HepG2 (cell line): ENCODE data around the gene PIP5K1A. TPM values are rescaled to one million over a fixed set of nuclear protein-coding genes. Genes with fewer than 3 reads are reported as not detected.
A peak's percentile ranks its signal among the peaks of the same experiment; 100 is the strongest.

Source experiments
- AHDC1 ChIP-seq: sonication (generic); formaldehyde crosslinking; IDR thresholded peaks from 2 replicates; pipeline ENCODE4 v1.5.1; 2020; ENCODE audit warnings: mild to moderate bottlenecking, missing genetic modification reagents, borderline replicate concordance
- EEA1 ChIP-seq: sonication (generic); formaldehyde crosslinking; IDR thresholded peaks from 2 replicates; pipeline ENCODE4 v1.5.1; 2020; ENCODE audit warnings: mild to moderate bottlenecking, missing genetic modification reagents, borderline replicate concordance
- FOXO4 ChIP-seq: sonication (generic); formaldehyde crosslinking; conservative IDR thresholded peaks from 2 replicates; pipeline ENCODE4 v1.8.1; 2023; ENCODE audit warnings: missing genetic modification reagents
- HDAC2 ChIP-seq: sonication (generic); formaldehyde crosslinking; IDR thresholded peaks from 2 replicates; pipeline ENCODE4 v1.4.0; 2020; ENCODE audit warnings: missing genetic modification reagents
- POGZ ChIP-seq: sonication (generic); formaldehyde crosslinking; IDR thresholded peaks from 2 replicates; pipeline ENCODE4 v1.4.0; 2020; ENCODE audit warnings: mild to moderate bottlenecking, missing genetic modification reagents
- RORA ChIP-seq: sonication (generic); formaldehyde crosslinking; IDR thresholded peaks from 2 replicates; pipeline ENCODE4 v1.5.0; 2020; ENCODE audit warnings: mild to moderate bottlenecking, missing genetic modification reagents, moderate library complexity
- SMAD1 ChIP-seq: sonication (generic); formaldehyde crosslinking; IDR thresholded peaks from 2 replicates; pipeline ENCODE4 v1.4.0; 2020; ENCODE audit warnings: missing genetic modification reagents, low read depth, mild to moderate bottlenecking, borderline replicate concordance
- YEATS4 ChIP-seq: sonication (generic); formaldehyde crosslinking; IDR thresholded peaks from 2 replicates; pipeline ENCODE4 v1.4.0; 2020; ENCODE audit warnings: missing genetic modification reagents, borderline replicate concordance
- ZBTB25 ChIP-seq: IDR thresholded peaks from 2 replicates; pipeline ENCODE4 v1.6.1; 2018; ENCODE audit warnings: missing genetic modification reagents
- ZBTB4 ChIP-seq: sonication (generic); formaldehyde crosslinking; IDR thresholded peaks from 2 replicates; pipeline ENCODE4 v1.4.0; 2020; ENCODE audit warnings: missing genetic modification reagents, mild to moderate bottlenecking, borderline replicate concordance
- ZNF20 ChIP-seq: sonication (generic); formaldehyde crosslinking; IDR thresholded peaks from 2 replicates; pipeline ENCODE4 v1.4.0; 2020; ENCODE audit warnings: mild to moderate bottlenecking, moderate library complexity, missing genetic modification reagents
- ZNF34 ChIP-seq: sonication (generic); formaldehyde crosslinking; IDR thresholded peaks from 2 replicates; pipeline ENCODE4 v1.4.0; 2020; ENCODE audit warnings: mild to moderate bottlenecking, missing genetic modification reagents, borderline replicate concordance
- ZNF552 ChIP-seq: sonication (generic); formaldehyde crosslinking; IDR thresholded peaks from 2 replicates; pipeline ENCODE4 v1.9.0; 2022; ENCODE audit warnings: missing genetic modification reagents, mild to moderate bottlenecking, borderline replicate concordance
- ZNF563 ChIP-seq: sonication (generic); formaldehyde crosslinking; IDR thresholded peaks from 2 replicates; pipeline ENCODE4 v1.8.0; 2022; ENCODE audit warnings: mild to moderate bottlenecking, moderate library complexity, missing genetic modification reagents
- ZNF720 ChIP-seq: sonication (generic); formaldehyde crosslinking; IDR thresholded peaks from 2 replicates; pipeline ENCODE4 v1.4.0; 2020; ENCODE audit warnings: missing genetic modification reagents
- ZNF768 ChIP-seq: sonication (generic); formaldehyde crosslinking; IDR thresholded peaks from 2 replicates; pipeline ENCODE4 v1.4.0; 2020; ENCODE audit warnings: missing genetic modification reagents
- ZSCAN29 ChIP-seq: sonication (generic); formaldehyde crosslinking; conservative IDR thresholded peaks from 2 replicates; pipeline ENCODE4 v1.4.0; 2020; ENCODE audit warnings: mild to moderate bottlenecking, missing genetic modification reagents
- polyA plus RNA-seq, 8 experiments: library from polyadenylated mRNA; depleted of rRNA in 3 of 8; stranded (reverse) in 7 of 8; unstranded in 1 of 8; fragments of >200 nt; fragmentation: Illumina TruSeq in 4 of 8; extraction: Trizol in 4 of 8; gene quantifications; 2 replicates each; pipeline versions ENCODE4 v1.2.1 to v1.2.3, GENCODE V29; 2011 to 2016; ENCODE audit warnings: low read depth in 4 of 8, missing spikeins in 1 of 8, mixed read lengths in 1 of 8; ENCODE audit not compliant: insufficient read depth in 1 of 8
- total RNA-seq, 5 experiments: library from RNA; depleted of rRNA; stranded (reverse); fragments of >200 nt; fragmentation: Illumina TruSeq; extraction: Trizol; gene quantifications; 2 replicates each; pipeline ENCODE4 v1.2.3, GENCODE V29; 2016; ENCODE audit warnings: low read depth in 1 of 5

Gene PIP5K1A
- total and polyA plus RNA-seq, 2 of the 13 experiments (the other 11 are each of a cell fraction or from before 2014, with no cell fraction given), result 45.3 to 65.1 TPM

- TF ChIP-seq ZBTB25 (peak; percentile 95), ZBTB4 (no peak), FOXO4 (no peak), EEA1 (CRISPR knock-in tag) (peak; percentile 74; the same call in 1 of the 2 replicates), ZNF20 (CRISPR knock-in tag) (no peak), ZNF768 (CRISPR knock-in tag) (no peak), ZNF563 (CRISPR knock-in tag) (peak; percentile 52; the same call in 1 of the 2 replicates), YEATS4 (peak; percentile 73), POGZ (CRISPR knock-in tag) (peak; percentile 87), RORA (CRISPR knock-in tag) (no peak), ZNF720 (CRISPR knock-in tag) (no peak), ZNF552 (CRISPR knock-in tag) (no peak; the same call in 1 of the 2 replicates), SMAD1 (CRISPR knock-in tag) (no peak), ZNF34 (CRISPR knock-in tag) (no peak), HDAC2 (CRISPR knock-in tag) (peak; percentile 84), AHDC1 (CRISPR knock-in tag) (no peak; the same call in 1 of the 2 replicates), ZSCAN29 (CRISPR knock-in tag) (peak; percentile 70; the same call in 1 of the 2 replicates)
Observed at GRCh38 chr1:151165738-151166504, 32.4 kb upstream of the PIP5K1A start, which contains the start of the genes LYSMD1 and SCNM1 (continued).
